ENCODE measurements around the gene WFIKKN2. TPM values are rescaled to one million over a fixed set of nuclear protein-coding genes. Genes with fewer than 3 reads are reported as not detected.

Gene WFIKKN2
- total and polyA plus RNA-seq, 2 of the 13 experiments (the other 11 are each of a cell fraction or from before 2014, with no cell fraction given) = not detected

DNA sequence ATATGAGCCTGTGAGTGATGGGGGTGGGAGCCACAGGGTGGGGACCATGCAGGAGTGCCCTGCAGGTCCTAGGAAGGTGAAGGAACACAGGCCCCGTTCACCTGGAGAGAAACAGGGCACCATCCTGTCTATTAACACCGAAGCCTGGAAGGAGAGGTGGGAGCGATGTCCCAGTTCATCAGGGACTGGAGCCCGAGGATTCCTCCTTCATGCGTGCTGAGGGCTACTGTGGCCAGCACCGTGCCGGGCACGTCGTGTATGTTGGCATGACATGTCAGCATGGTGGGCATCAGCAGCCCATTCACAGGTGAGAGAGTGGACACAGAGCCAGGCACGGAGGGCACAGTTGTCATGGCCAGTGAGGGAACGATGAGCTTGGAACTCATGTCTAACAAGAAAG is 1.4 kb downstream of the WFIKKN2 start:
- FAIRE-seq = no peak
- BruUV-seq (replicated peaks) = no TSS peak
- H3K27me3 ChIP-seq (ENCODE audit: control insufficient read depth in 1 of 2, insufficient read depth in 2 of 2, low read length in 2 of 2) = peaks cover 25 to 91% of the 10 kb centered on the region in 2 experiments
- no peaks in the 10 kb centered on the region for H4K20me1 ChIP-seq (ENCODE audit: insufficient read depth, low read length)
- H3K27ac ChIP-seq (ENCODE audit: extremely low read length, insufficient read depth, low read length) = no peak overlapping the region
- ChIA-PET POLR2A (no interaction called here), CTCF (ENCODE audit: low intra/inter-chr PET ratio, low total read pairs) (no interaction called here)
- WGBS (ENCODE audit: low lambda C conversion rate) = 60% methylated on average over 11 of the region's 11 CpGs
- intact Hi-C loops (cut with micrococcal nuclease; ENCODE audit: unreplicated experiment) = no loop called here
- peaks cover 54% of the 10 kb centered on the region for H3K4me1 ChIP-seq (ENCODE audit: insufficient read depth, low read length)
- no peak for TF ChIP-seq RBFOX2 (IDR thresholded peaks at IDR 0.05; ENCODE audit: low read depth, low read length)
- no peak for TF ChIP-seq TOE1 (CRISPR knock-in tag; IDR thresholded peaks at IDR 0.05)
- TF ChIP-seq ZSCAN22 (CRISPR knock-in tag; IDR thresholded peaks at IDR 0.05) = no peak
- TF ChIP-seq ZNF343 (CRISPR knock-in tag; IDR thresholded peaks at IDR 0.05) = no peak
- no peak for TF ChIP-seq NFE2L1 (CRISPR knock-in tag; IDR thresholded peaks at IDR 0.05; ENCODE audit: borderline replicate concordance)
- TF ChIP-seq ZNF768 (CRISPR knock-in tag; IDR thresholded peaks at IDR 0.05) = peak; percentile 29; the same call in 1 of the 2 replicates
- no peak for TF ChIP-seq ZNF709 (CRISPR knock-in tag; IDR thresholded peaks at IDR 0.05)
- TF ChIP-seq, protein P1, sequence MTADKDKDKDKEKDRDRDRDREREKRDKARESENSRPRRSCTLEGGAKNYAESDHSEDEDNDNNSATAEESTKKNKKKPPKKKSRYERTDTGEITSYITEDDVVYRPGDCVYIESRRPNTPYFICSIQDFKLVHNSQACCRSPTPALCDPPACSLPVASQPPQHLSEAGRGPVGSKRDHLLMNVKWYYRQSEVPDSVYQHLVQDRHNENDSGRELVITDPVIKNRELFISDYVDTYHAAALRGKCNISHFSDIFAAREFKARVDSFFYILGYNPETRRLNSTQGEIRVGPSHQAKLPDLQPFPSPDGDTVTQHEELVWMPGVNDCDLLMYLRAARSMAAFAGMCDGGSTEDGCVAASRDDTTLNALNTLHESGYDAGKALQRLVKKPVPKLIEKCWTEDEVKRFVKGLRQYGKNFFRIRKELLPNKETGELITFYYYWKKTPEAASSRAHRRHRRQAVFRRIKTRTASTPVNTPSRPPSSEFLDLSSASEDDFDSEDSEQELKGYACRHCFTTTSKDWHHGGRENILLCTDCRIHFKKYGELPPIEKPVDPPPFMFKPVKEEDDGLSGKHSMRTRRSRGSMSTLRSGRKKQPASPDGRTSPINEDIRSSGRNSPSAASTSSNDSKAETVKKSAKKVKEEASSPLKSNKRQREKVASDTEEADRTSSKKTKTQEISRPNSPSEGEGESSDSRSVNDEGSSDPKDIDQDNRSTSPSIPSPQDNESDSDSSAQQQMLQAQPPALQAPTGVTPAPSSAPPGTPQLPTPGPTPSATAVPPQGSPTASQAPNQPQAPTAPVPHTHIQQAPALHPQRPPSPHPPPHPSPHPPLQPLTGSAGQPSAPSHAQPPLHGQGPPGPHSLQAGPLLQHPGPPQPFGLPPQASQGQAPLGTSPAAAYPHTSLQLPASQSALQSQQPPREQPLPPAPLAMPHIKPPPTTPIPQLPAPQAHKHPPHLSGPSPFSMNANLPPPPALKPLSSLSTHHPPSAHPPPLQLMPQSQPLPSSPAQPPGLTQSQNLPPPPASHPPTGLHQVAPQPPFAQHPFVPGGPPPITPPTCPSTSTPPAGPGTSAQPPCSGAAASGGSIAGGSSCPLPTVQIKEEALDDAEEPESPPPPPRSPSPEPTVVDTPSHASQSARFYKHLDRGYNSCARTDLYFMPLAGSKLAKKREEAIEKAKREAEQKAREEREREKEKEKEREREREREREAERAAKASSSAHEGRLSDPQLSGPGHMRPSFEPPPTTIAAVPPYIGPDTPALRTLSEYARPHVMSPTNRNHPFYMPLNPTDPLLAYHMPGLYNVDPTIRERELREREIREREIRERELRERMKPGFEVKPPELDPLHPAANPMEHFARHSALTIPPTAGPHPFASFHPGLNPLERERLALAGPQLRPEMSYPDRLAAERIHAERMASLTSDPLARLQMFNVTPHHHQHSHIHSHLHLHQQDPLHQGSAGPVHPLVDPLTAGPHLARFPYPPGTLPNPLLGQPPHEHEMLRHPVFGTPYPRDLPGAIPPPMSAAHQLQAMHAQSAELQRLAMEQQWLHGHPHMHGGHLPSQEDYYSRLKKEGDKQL (CRISPR knock-in tag; IDR thresholded peaks at IDR 0.05; ENCODE audit: low read depth) = no peak
- no peak for TF ChIP-seq CBX5 (CRISPR knock-in tag; IDR thresholded peaks at IDR 0.05; ENCODE audit: borderline replicate concordance)
- 0 out of 2 replicates have a peak, but pooled peaks have one; percentile 10 for TF ChIP-seq HNRNPL (IDR thresholded peaks at IDR 0.05; ENCODE audit: low read depth, low read length)
- ATAC-seq = no peak
- no peak overlapping the region for H3K4me3 ChIP-seq (replicated peaks in 1 of 3; ENCODE audit: insufficient read depth in 1 of 3, low read depth in 2 of 3, low read length in 3 of 3)
- no peak for DNase-seq (ENCODE audit: low spot score)
- H3K36me3 ChIP-seq (replicated peaks in 1 of 2; ENCODE audit: control insufficient read depth in 1 of 2, insufficient read depth in 2 of 2, low read length in 2 of 2) = no peaks in the 10 kb centered on the region
- H2AFZ ChIP-seq (ENCODE audit: low read length) = no peak overlapping the region
- H3K4me2 ChIP-seq (ENCODE audit: low read depth, low read length) = no peak overlapping the region
- H3K9ac ChIP-seq (ENCODE audit: insufficient read depth, low read depth, low read length) = no peak overlapping the region
- no peaks in the 10 kb centered on the region for H3K79me2 ChIP-seq (ENCODE audit: insufficient read depth, low read length)
- in situ Hi-C loops (cut with HindIII; ENCODE audit: extremely low pct_ligation_motif_present, low pct_unique_long_range_greater_than_20kb) = no loop called here
- no peaks in the 10 kb centered on the region for H3K9me3 ChIP-seq (ENCODE audit: low read length)
